GM06990 (cell line): ENCODE measurements around the gene MYO7B.

ENCODE experiments used
- DNase-seq: peaks from one replicate; pipeline ENCODE4 v3.0.0-alpha.2; 2011; ENCODE audit not compliant: insufficient read length; ENCODE audit errors: extremely low read depth
- H3K27me3 ChIP-seq: replicated peaks from 2 replicates; pipeline ENCODE4 v1.6.0; 2011; ENCODE audit warnings: low read length; ENCODE audit not compliant: control insufficient read depth, insufficient read depth
- H3K36me3 ChIP-seq: 2 replicates; pipeline ENCODE4 v1.5.1; 2011; ENCODE audit warnings: low read length; ENCODE audit not compliant: control insufficient read depth, insufficient read depth
- H3K4me3 ChIP-seq: replicated peaks from 2 replicates; pipeline ENCODE4 v1.5.1; 2011; ENCODE audit warnings: low read depth, mild to moderate bottlenecking, control low read depth, low read length
- TF ChIP-seq, protein P1 (sequence below): IDR thresholded peaks from 2 replicates; pipeline ENCODE4 v1.5.1; 2011; ENCODE audit warnings: low read length, control low read depth, mild to moderate bottlenecking, inconsistent platforms; ENCODE audit not compliant: insufficient read depth, poor library complexity, severe bottlenecking

MYO7B gene

DNA sequence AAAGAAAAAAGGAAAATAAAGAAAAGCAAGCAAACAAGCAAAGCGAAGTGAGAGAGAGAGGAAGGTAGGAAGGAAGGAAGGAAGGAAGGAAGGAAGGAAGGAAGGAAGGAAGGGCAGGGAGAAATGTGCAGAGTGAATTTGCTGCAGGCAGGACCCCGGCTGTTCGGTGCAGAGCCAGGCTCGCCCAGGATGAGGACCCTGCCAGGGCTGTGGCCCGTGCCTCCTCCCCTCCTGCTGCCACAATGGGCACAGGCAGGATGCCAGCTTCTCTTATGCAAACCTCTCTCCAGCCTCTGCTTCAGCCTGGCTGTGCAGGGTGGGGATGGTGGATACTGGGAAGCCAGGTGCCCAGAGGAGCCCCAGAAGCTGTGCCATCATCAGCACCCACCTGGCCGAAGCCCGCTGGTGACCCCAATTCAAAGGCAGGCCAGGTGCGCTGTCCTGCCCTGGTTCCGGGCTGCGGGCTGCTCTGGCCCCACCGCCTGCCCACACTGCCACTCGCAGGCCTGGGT is 113.7 kb downstream of the MYO7B start:
- H3K4me3 ChIP-seq: no peak overlapping the region
- 0 out of 2 replicates have a peak, but pooled peaks cover 2% of the 10 kb centered on the region for H3K27me3 ChIP-seq
- no peak for DNase-seq
- TF ChIP-seq, protein P1, sequence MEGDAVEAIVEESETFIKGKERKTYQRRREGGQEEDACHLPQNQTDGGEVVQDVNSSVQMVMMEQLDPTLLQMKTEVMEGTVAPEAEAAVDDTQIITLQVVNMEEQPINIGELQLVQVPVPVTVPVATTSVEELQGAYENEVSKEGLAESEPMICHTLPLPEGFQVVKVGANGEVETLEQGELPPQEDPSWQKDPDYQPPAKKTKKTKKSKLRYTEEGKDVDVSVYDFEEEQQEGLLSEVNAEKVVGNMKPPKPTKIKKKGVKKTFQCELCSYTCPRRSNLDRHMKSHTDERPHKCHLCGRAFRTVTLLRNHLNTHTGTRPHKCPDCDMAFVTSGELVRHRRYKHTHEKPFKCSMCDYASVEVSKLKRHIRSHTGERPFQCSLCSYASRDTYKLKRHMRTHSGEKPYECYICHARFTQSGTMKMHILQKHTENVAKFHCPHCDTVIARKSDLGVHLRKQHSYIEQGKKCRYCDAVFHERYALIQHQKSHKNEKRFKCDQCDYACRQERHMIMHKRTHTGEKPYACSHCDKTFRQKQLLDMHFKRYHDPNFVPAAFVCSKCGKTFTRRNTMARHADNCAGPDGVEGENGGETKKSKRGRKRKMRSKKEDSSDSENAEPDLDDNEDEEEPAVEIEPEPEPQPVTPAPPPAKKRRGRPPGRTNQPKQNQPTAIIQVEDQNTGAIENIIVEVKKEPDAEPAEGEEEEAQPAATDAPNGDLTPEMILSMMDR: no peak
- H3K36me3 ChIP-seq: no peaks in the 10 kb centered on the region

DNA sequence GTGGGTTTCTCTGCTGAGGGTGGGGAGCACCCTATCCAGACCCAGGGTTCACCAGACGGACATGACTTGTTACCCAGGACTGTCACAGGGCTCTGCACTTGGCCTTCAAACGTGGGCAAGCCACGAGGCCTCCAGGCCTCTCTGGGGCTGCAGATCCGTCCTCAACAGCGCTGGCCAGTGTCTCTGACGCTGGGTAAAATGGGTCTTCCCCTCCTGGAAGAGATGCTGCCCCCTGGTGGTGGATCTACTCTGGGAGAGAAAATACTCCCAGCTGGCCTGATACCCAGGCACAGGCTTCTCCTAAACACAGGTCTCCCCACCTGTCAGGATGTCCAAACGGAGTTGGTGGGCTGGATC is 114.2 kb downstream of the MYO7B start:
- Histone ChIP-seq H3K27me3 (0 out of 2 replicates have a peak, but pooled peaks cover 2% of the 10 kb centered on the region), H3K36me3 (no peaks in the 10 kb centered on the region), H3K4me3 (no peak overlapping the region)
- no peak for DNase-seq
- TF ChIP-seq, protein P1: peak; percentile 86

DNA sequence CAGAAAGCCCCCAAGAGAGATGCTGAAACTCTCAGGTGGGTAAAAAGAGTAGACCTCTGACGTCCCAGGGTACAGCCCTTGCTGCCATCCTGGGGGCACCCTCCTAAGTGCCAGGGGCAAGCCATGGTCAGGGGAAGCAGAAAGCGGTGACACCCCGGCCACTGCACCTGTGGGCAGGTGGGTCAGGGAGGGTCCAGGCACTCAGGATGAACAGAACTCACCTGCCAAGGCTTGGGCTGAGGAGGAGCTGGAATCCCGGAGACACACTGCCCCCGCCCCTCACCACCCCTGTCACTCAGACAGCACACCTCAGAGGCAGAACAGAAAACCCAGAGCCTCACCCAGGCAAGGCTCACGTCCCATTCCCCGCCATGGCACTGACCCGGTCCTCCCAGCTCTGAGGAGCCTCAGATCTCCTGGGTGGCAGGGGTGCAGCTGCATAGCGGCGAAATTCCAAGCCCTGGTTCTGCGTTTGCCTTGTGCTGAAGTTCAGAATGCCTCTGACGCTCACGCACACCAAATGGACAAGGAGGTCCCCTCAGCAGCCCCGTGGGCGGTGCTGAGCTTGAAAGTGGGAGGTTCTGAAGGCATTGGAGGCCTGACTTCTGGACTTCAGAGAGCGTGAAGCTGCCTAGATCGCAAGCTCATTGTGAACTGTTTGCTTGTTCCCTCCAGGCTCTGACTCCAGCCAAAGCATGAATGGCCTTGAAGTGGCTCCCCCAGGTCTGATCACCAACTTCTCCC is 114.7 kb downstream of the MYO7B start:
- Histone ChIP-seq H3K27me3 (0 out of 2 replicates have a peak, but pooled peaks cover 2% of the 10 kb centered on the region), H3K4me3 (no peak overlapping the region), H3K36me3 (no peaks in the 10 kb centered on the region)
- TF ChIP-seq, protein P1: no peak
- DNase-seq: no peak

DNA sequence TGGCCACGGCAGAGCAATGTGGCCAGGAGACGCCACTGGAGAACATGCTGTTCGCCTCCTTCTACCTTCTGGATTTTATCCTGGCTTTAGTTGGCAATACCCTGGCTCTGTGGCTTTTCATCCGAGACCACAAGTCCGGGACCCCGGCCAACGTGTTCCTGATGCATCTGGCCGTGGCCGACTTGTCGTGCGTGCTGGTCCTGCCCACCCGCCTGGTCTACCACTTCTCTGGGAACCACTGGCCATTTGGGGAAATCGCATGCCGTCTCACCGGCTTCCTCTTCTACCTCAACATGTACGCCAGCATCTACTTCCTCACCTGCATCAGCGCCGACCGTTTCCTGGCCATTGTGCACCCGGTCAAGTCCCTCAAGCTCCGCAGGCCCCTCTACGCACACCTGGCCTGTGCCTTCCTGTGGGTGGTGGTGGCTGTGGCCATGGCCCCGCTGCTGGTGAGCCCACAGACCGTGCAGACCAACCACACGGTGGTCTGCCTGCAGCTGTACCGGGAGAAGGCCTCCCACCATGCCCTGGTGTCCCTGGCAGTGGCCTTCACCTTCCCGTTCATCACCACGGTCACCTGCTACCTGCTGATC is 115.4 kb downstream of the MYO7B start:
- Histone ChIP-seq H3K36me3 (no peaks in the 10 kb centered on the region), H3K27me3 (0 out of 2 replicates have a peak, but pooled peaks cover 2% of the 10 kb centered on the region), H3K4me3 (no peak overlapping the region)
- no peak for DNase-seq
- TF ChIP-seq, protein P1: no peak

DNA sequence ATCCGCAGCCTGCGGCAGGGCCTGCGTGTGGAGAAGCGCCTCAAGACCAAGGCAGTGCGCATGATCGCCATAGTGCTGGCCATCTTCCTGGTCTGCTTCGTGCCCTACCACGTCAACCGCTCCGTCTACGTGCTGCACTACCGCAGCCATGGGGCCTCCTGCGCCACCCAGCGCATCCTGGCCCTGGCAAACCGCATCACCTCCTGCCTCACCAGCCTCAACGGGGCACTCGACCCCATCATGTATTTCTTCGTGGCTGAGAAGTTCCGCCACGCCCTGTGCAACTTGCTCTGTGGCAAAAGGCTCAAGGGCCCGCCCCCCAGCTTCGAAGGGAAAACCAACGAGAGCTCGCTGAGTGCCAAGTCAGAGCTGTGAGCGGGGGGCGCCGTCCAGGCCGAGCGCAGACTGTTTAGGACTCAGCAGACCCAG is 115.9 kb downstream of the MYO7B start:
- TF ChIP-seq, protein P1: no peak

More for the DNA sequence above, 115.9 kb downstream of the MYO7B start:
- Histone ChIP-seq H3K4me3 (no peak overlapping the region), H3K27me3 (0 out of 2 replicates have a peak, but pooled peaks cover 2% of the 10 kb centered on the region), H3K36me3 (no peaks in the 10 kb centered on the region)
- DNase-seq: no peak
